ENCODE data around the gene GPR171.
"Not testable (repeated sequence)": the region's sequence is repeated elsewhere in the genome, so short reads cannot be mapped to it uniquely, and the experiment has no call there.

GPR171 gene

GRCh38 chr3:151203051-151203420, at the start of gene GPR171:
Gene GPR171, minus strand, starts transcription at chr3:151203216. Its CDS starts 3,830 bp downstream, at chr3:151199386.
- no peak for TF ChIP-seq CTCF (IDR thresholded peaks at IDR 0.05; ENCODE audit: extremely low read depth, insufficient read depth, missing control alignments)
- in situ Hi-C loops (cut with MboI; ENCODE audit: low pct_unique_long_range_greater_than_20kb, low sequenced_read_pairs, unreplicated experiment), result no loop called here
- DNase-seq (ENCODE audit: low spot score), result peak; percentile 23

GRCh38 chr3:151248772-151249337, 45.8 kb upstream of the GPR171 start:
- in situ Hi-C loops (cut with MboI; ENCODE audit: low pct_unique_long_range_greater_than_20kb, low sequenced_read_pairs, unreplicated experiment), result no loop called here
- DNase-seq (ENCODE audit: low spot score), result no peak
- TF ChIP-seq CTCF (IDR thresholded peaks at IDR 0.05; ENCODE audit: extremely low read depth, insufficient read depth, missing control alignments), result no peak

- DNase-seq (ENCODE audit: low spot score); in situ Hi-C loops (cut with MboI; ENCODE audit: low pct_unique_long_range_greater_than_20kb, low sequenced_read_pairs, unreplicated experiment): not testable (repeated sequence)
Observed at GRCh38 chr3:151242006-151242405, 39.0 kb upstream of the GPR171 start.

DNA sequence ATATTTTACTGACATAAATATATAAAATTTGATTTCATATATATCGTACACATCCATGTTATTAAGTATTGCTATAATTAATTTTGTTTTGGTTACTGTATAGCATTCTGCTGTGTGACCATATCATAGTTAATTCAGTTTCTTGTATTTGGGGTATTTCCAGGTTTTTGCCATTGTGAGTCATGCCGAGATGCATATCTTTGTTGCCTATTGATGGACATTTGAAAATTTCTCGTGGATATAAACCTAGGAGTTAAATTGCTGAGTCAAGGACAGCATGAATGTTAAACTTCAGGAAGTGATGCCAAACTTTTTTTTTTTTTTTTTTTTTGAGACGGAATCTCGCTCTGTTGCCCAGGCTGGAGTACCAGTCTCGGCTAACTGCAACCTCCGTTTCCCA, 33.7 kb upstream of the GPR171 start:
- DNase-seq (ENCODE audit: low spot score), result no peak
- TF ChIP-seq CTCF (IDR thresholded peaks at IDR 0.05; ENCODE audit: extremely low read depth, insufficient read depth, missing control alignments), result no peak
- in situ Hi-C loops (cut with MboI; ENCODE audit: low pct_unique_long_range_greater_than_20kb, low sequenced_read_pairs, unreplicated experiment), result no loop called here

DNA sequence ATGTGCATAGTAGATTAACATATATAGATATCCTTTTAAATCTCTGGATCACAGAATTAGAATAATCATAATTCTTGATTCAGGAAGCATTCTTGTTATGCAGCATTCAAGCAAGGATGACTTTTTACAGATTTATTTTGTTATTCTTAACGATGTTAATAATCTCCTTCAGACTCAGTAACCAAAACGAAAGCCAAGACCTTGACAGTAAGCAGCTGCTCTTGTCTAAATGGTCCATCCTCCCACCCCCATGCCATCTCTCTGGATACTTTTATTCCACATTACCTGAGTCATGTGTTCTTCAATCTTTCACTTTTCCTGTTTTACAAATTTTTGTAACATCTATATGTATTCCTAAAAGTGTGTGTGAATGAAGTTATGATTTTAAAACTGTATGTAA, 33.3 kb upstream of the GPR171 start:
- TF ChIP-seq CTCF (IDR thresholded peaks at IDR 0.05; ENCODE audit: extremely low read depth, insufficient read depth, missing control alignments), result no peak
- in situ Hi-C loops (cut with MboI; ENCODE audit: low pct_unique_long_range_greater_than_20kb, low sequenced_read_pairs, unreplicated experiment), result no loop called here
- no peak for DNase-seq (ENCODE audit: low spot score)

DNA sequence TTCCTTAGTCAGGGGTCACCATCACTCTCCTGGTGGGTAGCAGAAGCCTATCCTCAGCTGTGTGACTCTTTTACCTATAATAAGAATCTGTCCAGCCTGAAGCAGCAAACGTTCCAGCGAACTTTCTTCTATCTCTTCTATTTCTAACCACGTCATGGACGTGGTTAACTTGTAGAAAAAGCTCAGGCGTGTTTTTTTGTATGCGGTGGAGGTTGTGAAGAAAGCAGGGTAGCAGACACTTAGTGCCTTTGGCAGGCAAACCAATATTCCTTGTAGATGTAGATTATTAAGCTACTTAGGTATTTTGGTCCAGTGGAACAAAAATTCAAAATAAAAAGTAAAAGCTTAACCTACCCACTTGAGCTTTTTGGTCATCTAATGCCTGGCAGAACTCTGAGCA, 31.8 kb upstream of the GPR171 start:
- no peak for TF ChIP-seq CTCF (IDR thresholded peaks at IDR 0.05; ENCODE audit: extremely low read depth, insufficient read depth, missing control alignments)
- no peak for DNase-seq (ENCODE audit: low spot score)
- in situ Hi-C loops (cut with MboI; ENCODE audit: low pct_unique_long_range_greater_than_20kb, low sequenced_read_pairs, unreplicated experiment), result no loop called here

DNA sequence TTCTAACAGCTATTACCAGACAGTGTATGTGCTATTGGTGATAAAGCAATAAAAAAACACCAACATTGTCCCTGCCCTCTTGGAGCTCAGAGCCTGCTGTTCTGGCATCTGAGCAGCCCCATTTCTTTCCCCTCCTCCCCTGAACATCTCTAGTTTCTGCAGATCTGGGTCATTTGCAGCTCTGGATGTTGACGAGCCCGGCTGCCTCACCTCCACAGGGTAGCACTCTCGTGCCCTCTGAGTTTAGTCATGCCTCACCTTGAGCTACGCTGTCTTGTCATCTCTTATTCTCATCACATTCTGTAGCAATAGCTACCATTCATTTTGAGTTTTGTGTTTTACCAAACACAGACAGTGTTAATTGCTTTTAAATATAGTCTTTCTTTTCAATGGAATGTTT, 30.0 kb upstream of the GPR171 start:
- in situ Hi-C loops (cut with MboI; ENCODE audit: low pct_unique_long_range_greater_than_20kb, low sequenced_read_pairs, unreplicated experiment), result no loop called here
- TF ChIP-seq CTCF (IDR thresholded peaks at IDR 0.05; ENCODE audit: extremely low read depth, insufficient read depth, missing control alignments), result no peak
- no peak for DNase-seq (ENCODE audit: low spot score)

DNA sequence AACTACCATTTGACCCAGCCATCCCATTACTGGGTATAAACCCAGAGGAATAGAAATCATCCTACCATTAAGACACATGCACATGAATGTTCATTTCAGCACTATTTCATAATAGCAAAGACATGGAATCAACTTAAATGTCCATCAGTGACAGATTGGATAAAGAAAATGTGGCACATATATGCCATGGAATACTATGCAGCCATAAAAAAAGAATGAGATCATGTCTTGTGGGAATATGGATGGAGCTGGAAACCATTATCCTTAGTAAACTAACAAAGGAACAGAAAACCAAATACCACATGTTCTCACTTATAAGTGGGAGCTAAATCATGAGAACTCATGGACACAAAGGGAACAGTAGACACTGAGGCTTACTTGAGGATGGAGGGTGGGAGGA, 29.4 kb upstream of the GPR171 start:
- DNase-seq (ENCODE audit: low spot score); in situ Hi-C loops (cut with MboI; ENCODE audit: low pct_unique_long_range_greater_than_20kb, low sequenced_read_pairs, unreplicated experiment): not testable (repeated sequence)

All from GM13977 (cell line).